HepG2 (cell line): ENCODE results near the gene GRK6. TPM values are rescaled to one million over a fixed set of nuclear protein-coding genes. Genes with fewer than 3 reads are reported as not detected.

Source experiments
- AKAP8 ChIP-seq: sonication (generic); formaldehyde crosslinking; IDR thresholded peaks from 2 replicates; pipeline ENCODE4 v1.5.1; 2020; ENCODE audit warnings: mild to moderate bottlenecking, missing genetic modification reagents
- ETV5 ChIP-seq: IDR thresholded peaks from 2 replicates; pipeline ENCODE4 v1.6.1; 2018; ENCODE audit warnings: missing biosample characterization, missing genetic modification reagents, inconsistent platforms, borderline replicate concordance
- GABPB1 ChIP-seq: IDR thresholded peaks from 2 replicates; pipeline ENCODE4 v1.6.1; 2016; ENCODE audit warnings: mild to moderate bottlenecking, missing genetic modification reagents, moderate library complexity, missing compliant biosample characterization
- HNF1B ChIP-seq: sonication (generic); formaldehyde crosslinking; IDR thresholded peaks from 2 replicates; pipeline ENCODE4 v1.5.1; 2020; ENCODE audit warnings: mild to moderate bottlenecking, moderate library complexity, missing genetic modification reagents
- MED13 ChIP-seq: sonication (generic); formaldehyde crosslinking; IDR thresholded peaks from 2 replicates; pipeline ENCODE4 v1.5.0; 2020; ENCODE audit warnings: missing genetic modification reagents
- POGK ChIP-seq: sonication (generic); formaldehyde crosslinking; conservative IDR thresholded peaks from 2 replicates; pipeline ENCODE4 v1.8.0; 2022; ENCODE audit warnings: mild to moderate bottlenecking, moderate library complexity, missing genetic modification reagents
- POLR2G ChIP-seq: fragments of 200-400 bp; formaldehyde crosslinking; IDR thresholded peaks from 2 replicates; pipeline ENCODE4 v1.6.1; 2018; ENCODE audit warnings: mild to moderate bottlenecking, low read depth, low read length, moderate library complexity
- RBM39 ChIP-seq: fragments of 200-400 bp; formaldehyde crosslinking; IDR thresholded peaks from one replicate; pipeline ENCODE4 v1.6.1; 2018; ENCODE audit warnings: antibody characterized with exemption, mild to moderate bottlenecking, low read depth, low read length; ENCODE audit not compliant: poor library complexity, severe bottlenecking
- THAP8 ChIP-seq: sonication (generic); formaldehyde crosslinking; IDR thresholded peaks from 2 replicates; pipeline ENCODE4 v1.5.1; 2020; ENCODE audit warnings: missing genetic modification reagents, mild to moderate bottlenecking, borderline replicate concordance
- ZNF142 ChIP-seq: sonication (generic); formaldehyde crosslinking; IDR thresholded peaks from 2 replicates; pipeline ENCODE4 v1.4.0; 2020; ENCODE audit warnings: missing genetic modification reagents
- ZNF263 ChIP-seq: sonication (generic); formaldehyde crosslinking; IDR thresholded peaks from 2 replicates; pipeline ENCODE4 v1.4.0; 2020; ENCODE audit warnings: missing genetic modification reagents
- ZNF501 ChIP-seq: sonication (generic); formaldehyde crosslinking; IDR thresholded peaks from 2 replicates; pipeline ENCODE4 v1.5.1; 2020; ENCODE audit warnings: mild to moderate bottlenecking, moderate library complexity, missing genetic modification reagents
- ZNF800 ChIP-seq: sonication (generic); formaldehyde crosslinking; IDR thresholded peaks from 2 replicates; pipeline ENCODE4 v1.4.0; 2020; ENCODE audit warnings: missing genetic modification reagents
- ZNF879 ChIP-seq: sonication (generic); formaldehyde crosslinking; IDR thresholded peaks from 2 replicates; pipeline ENCODE4 v1.8.1; 2023; ENCODE audit warnings: missing genetic modification reagents
- polyA plus RNA-seq, 8 experiments: library from polyadenylated mRNA; depleted of rRNA in 3 of 8; stranded (reverse) in 7 of 8; unstranded in 1 of 8; fragments of >200 nt; fragmentation: Illumina TruSeq in 4 of 8; extraction: Trizol in 4 of 8; gene quantifications; 2 replicates each; pipeline versions ENCODE4 v1.2.1 to v1.2.3, GENCODE V29; 2011 to 2016; ENCODE audit warnings: low read depth in 4 of 8, missing spikeins in 1 of 8, mixed read lengths in 1 of 8; ENCODE audit not compliant: insufficient read depth in 1 of 8
- total RNA-seq, 5 experiments: library from RNA; depleted of rRNA; stranded (reverse); fragments of >200 nt; fragmentation: Illumina TruSeq; extraction: Trizol; gene quantifications; 2 replicates each; pipeline ENCODE4 v1.2.3, GENCODE V29; 2016; ENCODE audit warnings: low read depth in 1 of 5

Gene GRK6
- total and polyA plus RNA-seq, 2 of the 13 experiments (the other 11 are each of a cell fraction or from before 2014, with no cell fraction given): 13.2 to 19.9 TPM

- TF ChIP-seq ZNF142 (0 out of 2 replicates have a peak, but pooled peaks have one; percentile 22), ZNF800 (CRISPR knock-in tag) (peak; percentile 89; the same call in 1 of the 2 replicates), HNF1B (CRISPR knock-in tag) (peak; percentile 32; the same call in 1 of the 2 replicates), THAP8 (CRISPR knock-in tag) (peak; percentile 72; the same call in 1 of the 2 replicates), ZNF501 (CRISPR knock-in tag) (peak; percentile 81), RBM39 (peak; percentile 85), POLR2G (0 out of 2 replicates have a peak, but pooled peaks have one; percentile 28), AKAP8 (CRISPR knock-in tag) (peak; percentile 89; the same call in 1 of the 2 replicates), ETV5 (CRISPR knock-in tag) (peak; percentile 49; the same call in 1 of the 2 replicates), MED13 (0 out of 2 replicates have a peak, but pooled peaks have one; percentile 50), GABPB1 (CRISPR knock-in tag) (peak; percentile 78; the same call in 1 of the 2 replicates), ZNF263 (CRISPR knock-in tag) (peak; percentile 55; the same call in 1 of the 2 replicates), ZNF879 (CRISPR knock-in tag) (no peak), POGK (CRISPR knock-in tag) (0 out of 2 replicates have a peak, but pooled peaks have one; percentile 46)
Observed at GRCh38 chr5:177454397-177455035, 28.0 kb downstream of the GRK6 start (continued).
